Endometrium (tissue), 2 donors: Measurements from ENCODE around the gene TTC14.

ENCODE experiments used
- FAIRE-seq: peaks from 2 replicates; lab custom pipeline; 2012; peaks lifted over from hg19 to GRCh38; lab: Jason Lieb, UNC
- donor health status: control.
- donor health status: control.

The TTC14 gene

DNA sequence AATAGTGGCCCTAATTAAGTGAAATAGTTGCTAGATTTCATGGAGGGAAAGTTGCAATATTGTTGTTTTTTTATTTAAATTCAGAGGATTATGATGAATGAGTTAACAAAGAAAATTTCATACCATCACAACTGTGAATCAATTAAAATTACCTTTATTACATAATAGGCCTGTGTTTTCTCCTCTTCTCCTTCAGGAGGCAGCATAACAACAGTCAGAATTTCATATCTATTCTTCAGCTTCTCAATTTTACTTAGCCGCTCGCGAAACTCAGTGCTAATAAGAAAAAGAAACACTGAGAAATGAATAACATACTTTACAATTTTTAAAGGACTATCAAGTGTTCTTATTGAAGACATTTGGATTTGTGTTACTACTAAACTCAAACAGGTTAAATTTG lies 29.4 kb downstream of the TTC14 start:
- FAIRE-seq: no peak

DNA sequence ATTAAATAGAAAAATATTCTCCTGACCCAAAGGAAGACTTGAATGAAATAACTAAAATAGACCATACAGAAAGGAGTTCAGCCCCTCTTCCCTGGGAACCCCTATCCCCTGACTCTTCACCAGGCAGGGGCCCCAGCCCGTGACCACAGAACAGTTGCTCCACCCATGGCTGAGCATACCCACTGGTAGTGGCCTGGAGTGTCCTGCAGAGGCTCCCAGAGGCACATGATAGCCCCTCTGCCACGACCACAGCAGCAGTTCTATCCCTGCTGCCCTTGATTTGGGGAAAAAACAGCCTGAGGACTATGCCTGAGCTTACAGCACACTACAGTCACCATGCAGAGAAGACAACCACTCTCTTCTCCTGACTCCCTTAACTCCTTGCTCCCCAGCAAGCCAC lies 31.8 kb downstream of the TTC14 start:
- no peak for FAIRE-seq

DNA sequence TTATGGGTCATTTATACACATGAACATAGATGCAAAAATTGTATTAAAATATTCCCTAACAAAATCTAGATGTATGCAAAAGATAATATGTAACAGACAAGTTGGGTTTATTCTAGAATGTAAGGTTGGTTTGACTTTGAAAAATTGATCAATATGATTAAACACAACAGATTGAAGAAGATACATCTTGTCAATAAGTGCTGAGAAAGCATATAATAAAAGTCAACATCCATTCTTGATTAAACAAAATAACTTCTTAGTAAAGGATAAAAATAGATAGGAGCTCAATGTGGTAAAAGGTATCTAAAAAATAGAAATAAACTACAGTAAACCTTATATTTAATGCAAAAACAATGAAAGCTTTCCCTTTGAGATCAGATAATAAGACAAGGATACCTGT lies 39.0 kb downstream of the TTC14 start:
- FAIRE-seq: no peak

DNA sequence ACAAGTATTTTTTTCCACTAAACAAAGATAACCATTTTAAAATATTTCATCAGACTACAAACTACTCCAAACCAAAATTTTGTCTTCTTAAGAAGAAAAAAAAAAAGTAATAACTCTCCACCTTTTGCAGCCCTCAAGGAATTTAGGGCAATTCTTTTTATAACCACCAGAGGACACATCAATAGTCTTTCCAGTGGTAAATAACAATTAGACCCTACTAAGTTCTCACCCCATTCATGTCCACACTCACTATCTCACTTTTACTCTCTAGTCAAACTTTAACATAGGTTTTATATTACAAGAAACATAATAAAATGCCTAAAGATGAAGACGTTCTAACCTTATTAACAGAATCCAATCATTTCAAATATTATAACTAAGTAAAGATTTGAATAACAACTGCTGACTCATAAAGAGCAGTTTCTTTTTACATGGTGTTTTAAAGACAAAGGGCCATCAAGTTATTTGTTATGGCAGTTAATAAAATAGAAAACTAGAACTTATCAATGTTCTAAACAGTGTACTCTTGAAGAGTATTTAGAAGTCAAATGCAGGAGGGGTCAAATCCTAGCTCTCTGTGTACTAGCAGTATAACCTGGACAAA lies 44.3 kb downstream of the TTC14 start:
- FAIRE-seq: no peak

DNA sequence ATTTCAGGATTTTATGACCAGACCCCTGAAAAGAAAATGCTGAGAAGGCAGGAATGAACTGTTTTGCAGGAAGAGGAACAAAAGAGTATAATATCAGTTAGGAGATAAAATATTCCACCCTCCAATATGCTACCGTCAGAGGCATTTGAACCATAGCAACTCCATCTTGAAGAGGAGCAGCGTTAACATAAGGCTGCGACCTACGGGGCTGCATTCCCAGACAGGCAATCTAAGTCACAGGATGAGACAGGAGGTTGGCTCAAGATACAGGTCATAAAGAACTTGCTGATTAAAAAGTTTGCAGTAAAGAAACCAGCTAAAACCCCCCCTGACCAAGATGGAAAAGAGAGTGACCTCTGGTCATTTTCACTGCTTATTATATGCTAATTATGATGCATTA lies 54.4 kb downstream of the TTC14 start:
- FAIRE-seq: no peak

DNA sequence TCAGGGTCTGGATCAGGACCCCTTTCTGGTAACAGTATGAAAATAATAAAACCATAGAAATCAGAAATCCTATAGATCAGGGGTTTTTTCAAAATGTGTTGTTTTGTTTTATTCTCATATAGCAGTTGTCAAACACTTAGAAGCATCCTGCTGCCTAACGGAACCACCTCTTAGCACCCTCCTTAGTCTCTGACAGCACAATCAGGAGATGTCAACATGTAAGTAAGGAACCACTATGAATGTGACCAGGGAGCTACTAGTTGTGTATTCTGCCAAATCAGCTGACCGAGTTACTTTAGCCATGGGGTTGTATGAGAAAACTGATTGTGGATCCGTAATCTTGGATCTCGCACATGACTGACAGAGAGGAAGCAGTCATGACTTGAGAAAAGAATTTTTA lies 55.1 kb downstream of the TTC14 start:
- no peak for FAIRE-seq
